Mucosa of gallbladder (tissue), 1 donor: ENCODE measurements around the gene DDX53. TPM values are rescaled to one million over a fixed set of nuclear protein-coding genes. Genes with fewer than 3 reads are reported as not detected.

ENCODE experiments used
- DNase-seq: peaks from one replicate; pipeline ENCODE4 v3.0.0-alpha.2; 2020; ENCODE audit warnings: low spot score
- total RNA-seq: library from RNA; stranded (reverse); gene quantifications from one replicate; pipeline ENCODE4 v1.2.1, GENCODE V29; 2021
- donor health status: DM: no; HTN: no; CAD: no.

The DDX53 gene
- total RNA-seq: not detected

DNA sequence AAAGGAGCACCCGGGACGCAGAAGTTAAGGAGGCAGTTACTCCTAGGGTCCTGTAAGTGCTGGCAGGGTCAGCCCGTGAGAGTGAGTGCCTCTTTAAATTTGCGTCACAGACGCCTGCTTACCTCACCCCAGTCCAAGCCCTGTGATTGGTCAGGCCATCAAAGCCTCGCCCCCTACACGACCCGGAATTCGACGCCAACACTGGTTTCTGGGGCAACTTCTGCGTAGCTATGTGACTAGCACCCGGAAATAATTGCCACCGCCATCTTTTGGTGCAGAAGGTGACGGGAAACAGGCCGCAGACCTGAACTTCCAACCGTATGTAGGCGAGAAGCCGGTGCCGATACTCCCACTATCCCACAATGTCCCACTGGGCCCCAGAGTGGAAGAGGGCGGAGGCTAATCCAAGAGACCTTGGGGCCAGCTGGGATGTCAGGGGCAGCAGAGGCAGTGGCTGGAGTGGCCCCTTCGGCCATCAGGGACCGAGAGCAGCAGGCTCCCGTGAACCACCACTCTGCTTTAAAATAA is at the start of gene DDX53:
TSS of gene DDX53 (plus strand) at position 265 of the 528 bp plus-strand sequence. CDS start at position 363, 98 bp downstream.
- DNase-seq: no peak

DNA sequence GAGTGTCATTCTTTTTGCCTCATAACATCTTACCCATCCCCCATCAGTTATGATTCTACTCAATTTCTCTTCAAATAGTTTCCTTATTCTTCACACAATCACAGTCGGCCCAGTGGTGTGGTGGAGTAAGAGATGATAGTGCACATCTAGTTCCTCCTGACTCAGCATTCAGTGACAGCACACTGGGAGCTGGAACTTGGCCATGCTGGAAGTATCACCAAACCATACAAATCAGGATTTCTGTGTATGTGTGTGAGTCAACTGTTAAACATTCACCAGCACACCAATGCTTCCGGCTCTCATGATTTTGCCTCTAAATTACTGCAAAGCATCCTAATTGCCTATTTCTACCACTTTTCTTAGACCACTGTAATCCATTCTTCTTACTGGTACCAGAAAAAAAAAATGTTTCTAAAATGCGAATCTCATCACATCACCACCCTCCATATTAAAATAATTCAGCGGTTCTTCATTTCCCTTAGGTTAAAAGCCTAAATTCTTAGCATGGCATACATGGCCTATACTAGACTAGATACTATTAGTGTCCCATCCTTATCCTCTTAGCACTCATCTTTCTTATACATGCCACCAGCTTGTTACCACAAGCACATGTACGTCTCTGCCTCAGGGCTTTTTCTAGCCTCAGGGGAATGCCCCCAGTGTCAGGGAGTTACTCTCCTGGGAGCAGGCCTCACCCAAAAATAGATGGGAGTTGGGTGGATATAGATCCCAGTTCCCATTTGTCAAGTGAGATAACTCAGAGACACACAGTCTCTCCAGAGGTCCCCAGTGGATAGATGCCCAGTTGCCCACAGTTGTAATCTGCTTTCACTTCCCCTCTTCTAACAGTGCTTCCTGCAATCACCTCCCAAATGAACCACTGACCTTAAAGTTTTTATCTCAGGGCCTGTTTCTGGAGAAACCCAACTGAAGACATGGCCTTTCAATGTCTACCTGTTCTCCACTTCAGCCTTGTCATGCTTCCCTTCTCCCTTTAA is 49.2 kb upstream of the DDX53 start:
- DNase-seq: peak; percentile 64

DNA sequence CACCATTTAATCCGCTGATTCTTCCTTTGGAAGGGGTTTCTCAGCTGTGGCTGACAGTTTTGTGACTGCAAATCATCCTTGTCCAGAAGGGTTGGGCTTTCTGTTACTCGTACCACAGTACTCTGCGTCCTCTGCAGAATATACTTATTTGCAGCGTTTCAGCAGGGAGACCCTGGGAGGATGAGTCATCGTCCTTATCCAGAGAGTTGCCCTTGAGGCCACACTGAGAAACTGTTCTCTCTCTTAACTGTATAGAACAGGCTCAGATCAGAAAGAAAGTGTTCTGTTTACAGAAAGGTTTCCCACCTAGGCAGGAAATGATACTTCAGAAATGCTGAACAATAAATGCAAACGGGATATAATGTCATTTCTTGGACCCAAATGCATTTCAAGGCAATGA is 47.8 kb upstream of the DDX53 start:
- no peak for DNase-seq

DNA sequence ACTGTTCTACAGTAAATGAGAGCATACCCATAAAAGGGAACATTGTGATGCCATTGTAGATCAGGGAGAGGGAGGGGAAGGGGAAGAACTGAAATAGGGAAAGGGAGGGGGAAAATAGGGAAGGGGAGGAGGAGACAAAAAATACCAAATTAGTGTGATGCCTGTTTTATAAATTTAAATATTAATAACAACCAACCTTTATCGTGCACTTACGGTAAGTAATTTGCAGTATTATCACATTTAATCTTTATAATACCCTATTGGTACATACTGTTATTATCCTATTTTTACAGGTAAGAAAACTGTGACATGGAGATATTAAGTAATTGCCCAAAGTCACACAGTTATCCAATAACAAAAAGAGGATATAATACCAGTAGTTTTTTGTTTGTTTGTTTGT is 41.5 kb upstream of the DDX53 start:
- no peak for DNase-seq

DNA sequence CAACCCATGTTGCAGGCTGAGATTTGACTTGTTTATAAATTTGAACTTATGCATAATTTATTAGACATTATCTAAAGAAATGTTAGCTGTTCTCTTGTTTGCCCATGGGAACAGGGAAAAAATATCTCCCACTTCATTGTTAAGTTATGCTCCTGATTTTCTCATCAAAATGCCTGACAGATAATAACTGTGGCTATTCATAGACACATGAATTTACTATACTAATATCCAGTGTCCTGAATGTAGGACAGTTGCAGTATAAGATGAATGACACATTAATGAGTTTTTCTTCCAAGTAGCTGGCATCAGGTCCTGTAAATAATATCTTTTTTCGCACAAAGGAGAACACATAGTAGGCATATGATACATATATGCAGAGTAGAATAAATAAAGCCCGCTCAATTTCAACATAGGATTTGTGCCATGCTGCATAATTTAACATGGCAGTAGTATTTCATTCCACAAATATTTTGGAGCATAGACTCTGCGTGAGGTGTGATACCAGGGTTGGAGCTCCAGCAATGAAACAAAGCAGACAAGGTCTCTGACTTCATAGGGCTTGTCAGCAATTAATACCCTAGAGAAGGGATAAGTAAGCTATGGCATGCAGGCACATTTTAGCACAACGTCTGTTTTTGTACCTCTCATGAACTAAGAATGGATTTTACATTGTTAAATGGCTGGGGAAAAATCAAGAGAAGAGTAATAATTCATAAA is 40.4 kb upstream of the DDX53 start:
- DNase-seq: no peak

DNA sequence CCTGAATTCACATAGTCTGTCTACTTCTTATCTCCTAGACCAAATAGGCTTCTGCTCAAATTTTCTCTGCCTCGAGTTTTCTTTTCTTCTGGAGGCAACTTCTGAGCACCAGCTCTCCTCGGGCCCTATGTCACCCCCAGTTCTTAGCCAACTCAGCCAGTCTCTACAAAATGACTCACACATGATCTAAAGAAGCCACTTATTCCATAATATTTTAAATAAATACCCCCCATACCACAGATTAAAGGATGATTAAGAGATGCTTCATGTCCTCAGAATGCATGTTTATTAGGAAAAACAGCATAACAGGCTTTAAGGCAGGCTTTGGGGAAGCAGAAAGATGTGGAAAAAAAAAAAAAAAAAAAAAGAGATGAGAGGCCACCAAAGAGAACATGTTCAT is 36.6 kb upstream of the DDX53 start:
- no peak for DNase-seq

DNA sequence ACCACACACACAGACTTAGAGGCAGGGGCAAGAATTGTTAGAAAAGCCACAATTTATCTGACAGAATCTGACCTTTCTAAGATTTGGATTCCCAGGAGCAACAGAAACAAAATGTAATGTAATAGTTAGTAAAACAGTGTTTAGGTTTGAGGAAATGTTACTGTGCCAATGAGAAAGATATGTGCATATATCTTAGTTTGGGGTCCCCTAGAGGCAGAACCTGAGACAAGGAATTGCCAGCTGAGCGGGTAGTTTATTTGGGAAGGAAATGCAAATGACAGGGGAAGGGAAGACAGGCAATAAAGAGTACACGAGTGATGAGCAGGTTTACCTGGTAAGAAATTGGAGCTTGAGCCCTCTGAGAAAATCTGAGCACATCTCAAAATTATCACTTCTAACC is 31.3 kb upstream of the DDX53 start:
- DNase-seq: no peak

DNA sequence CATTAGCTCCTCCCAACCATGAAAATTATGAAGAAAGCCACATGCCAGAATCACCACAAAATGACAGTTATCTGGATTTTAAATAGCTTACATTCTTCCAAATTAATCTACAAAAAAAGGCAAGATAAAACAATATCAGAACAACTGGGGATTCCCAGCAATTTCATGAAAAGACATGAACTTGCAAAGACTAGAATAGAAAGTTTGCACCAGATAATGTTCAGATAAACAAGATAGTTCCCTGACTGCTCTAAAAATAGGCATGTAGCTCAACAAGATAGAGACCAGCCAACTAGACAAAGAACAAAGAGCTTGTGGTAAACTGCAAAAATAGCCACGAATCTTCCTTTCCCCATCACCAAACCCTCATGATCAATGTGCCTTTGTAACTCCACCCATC is 30.3 kb upstream of the DDX53 start:
- no peak for DNase-seq

DNA sequence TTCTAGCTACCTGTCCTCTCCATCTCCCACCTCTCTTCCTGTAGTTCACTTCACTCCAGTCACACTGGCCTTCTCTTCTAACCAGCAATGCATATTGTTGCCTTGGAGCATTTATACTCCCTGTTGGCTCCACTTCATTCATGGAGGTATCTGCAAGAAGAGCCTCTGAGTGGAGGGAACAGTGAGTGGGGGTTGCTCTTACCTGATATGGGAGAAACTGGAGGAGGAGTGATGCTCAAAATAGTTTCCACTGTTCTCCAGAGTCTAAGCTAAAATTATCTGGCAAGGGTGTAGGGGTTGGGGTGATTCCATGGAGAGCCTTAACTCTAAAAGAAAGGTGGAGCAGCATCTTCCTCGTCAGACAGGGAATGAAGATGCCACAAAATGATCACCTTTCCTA is 28.9 kb upstream of the DDX53 start:
- DNase-seq: no peak

DNA sequence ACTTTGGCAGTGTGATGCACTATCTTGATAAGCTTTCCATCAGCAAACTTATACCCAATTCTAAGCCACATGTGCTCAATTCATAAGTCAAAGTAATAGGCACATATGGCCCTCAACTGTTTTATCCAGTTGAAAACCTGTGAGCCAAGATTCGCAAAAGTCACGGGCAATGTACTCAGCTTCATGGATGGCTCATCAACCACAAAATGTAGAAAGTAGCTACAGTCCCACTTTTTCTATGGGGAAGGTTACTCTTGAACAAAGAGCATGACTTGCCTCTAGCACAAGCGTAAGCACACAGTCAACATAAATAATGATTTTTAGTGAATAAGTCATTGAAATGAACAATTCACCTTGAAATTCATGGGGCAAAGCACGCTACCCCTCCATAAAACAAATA is 25.1 kb upstream of the DDX53 start:
- no peak for DNase-seq

DNA sequence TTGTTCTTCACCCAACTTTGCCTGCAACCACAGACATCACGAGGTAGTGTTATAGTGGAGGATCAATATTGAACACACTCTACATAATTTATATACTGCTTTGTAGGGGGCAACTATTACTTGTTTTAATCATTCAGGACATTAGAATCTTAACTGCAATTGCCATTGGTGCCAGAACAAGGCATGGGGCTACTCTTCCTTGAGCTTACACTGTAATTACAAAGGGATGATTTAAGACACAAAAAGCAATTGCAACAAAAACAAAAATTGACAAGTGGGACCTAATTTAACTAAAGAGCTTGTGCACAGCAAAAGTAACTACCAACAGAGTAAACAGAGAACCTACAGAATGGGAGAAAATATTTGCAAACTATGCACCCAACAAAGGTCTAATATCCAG is 24.0 kb upstream of the DDX53 start:
- DNase-seq: no peak

DNA sequence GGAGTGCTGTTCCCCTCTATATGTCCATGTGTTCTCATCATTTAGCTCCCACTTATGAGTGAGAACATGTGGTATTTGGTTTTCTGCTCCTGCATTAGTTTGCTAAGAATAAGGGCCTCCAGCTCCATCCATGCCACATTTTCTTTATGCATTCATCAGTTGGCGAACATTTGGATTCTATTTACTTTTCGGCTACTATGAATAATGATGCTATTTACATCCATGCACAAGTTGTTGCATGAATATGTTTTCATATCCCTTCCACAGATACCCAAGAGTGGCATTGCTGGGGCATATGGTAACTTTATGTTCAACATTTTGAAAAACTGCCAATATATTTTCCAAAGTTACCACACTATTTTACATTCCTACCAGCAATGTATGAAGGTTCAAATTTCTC is 13.8 kb upstream of the DDX53 start:
- no peak for DNase-seq

DNA sequence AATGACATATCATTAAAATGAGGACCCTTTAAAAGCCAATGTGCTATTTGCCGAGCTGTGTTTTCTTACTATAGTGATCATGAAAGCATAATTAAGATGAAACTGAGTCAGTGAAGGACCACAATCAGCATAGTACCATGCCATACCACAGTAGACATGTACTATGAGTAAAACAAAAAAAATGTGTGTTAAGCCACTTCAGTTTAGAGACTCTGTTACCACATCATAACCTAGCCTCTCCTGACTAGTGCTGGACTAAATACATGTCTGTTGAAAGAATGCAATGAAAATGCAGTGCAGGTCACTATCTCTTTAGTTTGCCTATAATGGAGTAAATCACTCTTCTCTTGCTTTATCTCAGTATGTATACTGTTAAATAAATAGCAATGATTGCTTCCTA is 12.3 kb upstream of the DDX53 start:
- DNase-seq: no peak

DNA sequence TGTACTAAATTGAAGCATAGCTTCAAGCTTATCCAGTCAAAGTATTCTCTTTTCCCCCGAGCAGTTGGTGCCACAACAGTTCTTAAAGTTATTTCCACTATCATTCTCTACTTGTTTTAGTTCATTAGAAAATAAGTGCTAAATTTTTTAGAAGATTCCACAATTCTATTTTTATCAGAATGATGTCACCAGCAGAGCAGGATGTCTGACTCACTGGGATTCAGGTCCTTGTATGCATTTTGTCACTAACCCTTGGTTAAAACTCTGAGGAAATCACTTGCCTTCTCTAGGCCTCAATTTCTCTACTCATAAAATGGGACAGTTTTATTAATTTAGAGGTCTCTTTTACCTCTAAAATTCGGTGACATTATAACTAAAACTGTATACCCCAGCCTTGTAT is 3.4 kb downstream of the DDX53 start:
- no peak for DNase-seq

DNA sequence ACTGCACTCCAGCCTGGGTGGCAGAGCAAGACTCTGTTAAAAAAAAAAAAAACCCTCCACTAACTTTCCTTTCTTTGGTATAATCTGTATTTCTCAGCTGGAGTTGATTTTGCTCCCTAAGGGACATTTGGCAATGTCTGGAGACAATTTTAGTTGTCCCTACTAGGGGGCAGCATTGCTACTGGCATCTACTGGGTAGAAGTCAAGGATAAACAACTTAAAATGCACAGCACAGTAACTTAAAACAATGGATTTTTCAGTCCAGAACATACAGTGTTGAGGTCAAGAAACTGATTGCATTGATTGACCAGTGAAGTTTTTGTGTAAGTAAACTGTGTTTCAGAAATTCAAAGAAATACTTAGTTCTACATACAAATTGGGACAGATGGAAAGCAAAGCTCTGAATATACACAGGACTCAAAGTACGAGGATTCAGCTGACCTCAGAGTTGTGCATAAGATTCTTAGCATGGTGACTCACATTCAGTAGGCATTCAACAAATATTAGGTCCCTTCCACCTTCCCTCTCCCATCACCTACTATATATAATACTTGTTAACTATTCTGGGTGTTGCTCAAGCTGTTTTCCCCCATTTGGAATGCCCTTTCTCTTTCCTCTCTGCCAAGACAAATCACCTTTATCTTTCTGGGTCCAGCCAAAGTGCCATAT is 8.8 kb downstream of the DDX53 start:
- no peak for DNase-seq

DNA sequence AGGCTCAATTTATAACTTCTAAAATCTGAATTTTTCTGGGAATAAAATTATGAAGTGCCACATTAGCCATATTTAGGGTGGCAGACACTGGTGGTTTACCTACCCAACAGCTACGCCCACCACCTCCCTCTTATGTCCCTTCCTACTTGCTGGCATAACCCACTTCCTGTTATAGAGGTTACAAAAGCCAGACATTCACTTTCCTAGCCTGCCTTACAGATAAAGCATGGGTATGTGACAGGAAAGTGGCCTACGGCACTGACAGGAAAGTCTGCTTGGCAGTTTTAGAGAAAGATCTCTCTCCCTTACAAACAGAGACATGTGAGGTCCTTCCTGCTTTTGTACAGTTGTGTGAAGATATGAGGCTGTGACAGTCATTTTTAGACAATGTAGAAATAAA is 12.4 kb downstream of the DDX53 start:
- no peak for DNase-seq

DNA sequence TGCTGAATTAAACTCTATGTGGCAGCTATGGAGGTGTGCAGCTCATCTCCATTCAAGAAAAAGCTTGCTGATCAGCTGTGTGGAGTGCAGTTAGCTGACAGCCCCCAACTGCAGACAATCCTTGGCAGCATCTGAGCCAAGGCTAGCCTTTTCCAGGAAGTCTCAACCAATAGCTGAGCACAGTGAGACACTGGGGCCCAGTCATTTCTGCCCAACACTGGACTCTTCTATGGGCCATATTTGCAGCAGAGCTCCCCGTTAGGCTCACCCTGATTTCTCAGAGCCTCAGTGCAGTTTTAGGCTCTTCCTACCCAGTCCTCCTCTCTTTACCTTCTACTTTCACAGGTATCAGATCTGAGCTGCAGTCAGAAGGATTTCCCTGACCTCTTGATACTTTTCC is 12.9 kb downstream of the DDX53 start:
- no peak for DNase-seq

DNA sequence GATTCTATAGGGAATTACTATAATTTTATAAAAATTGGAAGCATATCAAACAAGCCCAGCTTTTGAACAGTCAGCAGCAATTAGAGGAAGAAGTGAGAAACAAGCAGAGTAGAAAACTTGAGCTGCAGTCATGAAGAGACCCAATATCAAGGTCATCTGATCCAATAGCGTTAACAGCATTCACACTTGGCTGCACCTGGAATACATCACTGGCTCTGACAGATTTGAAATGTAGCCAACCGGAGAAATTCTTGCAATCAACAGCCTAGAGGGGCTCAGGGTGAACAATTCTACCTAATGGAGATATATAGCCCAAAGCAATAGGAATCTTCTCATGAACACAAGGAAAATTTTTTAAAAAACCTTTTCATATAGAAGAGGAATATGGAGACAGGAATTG is 13.6 kb downstream of the DDX53 start:
- no peak for DNase-seq

DNA sequence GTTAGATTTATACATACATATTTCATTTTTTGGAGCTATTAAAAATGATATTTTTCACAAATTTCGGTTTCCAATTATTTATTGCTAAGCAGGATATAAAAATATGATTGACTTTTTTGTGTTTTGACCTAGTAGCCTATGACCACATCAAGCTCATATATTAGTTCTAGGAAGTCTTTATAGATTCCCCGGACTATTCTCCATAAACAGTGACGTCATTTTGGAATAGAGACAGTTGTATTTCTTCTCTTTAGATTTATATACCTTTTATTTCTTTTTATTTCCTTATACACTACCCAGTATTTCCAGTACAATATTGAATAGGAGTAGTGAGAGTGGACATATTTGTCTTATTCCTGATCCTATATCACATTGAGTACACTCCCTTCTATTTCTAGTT is 31.8 kb downstream of the DDX53 start:
- no peak for DNase-seq

DNA sequence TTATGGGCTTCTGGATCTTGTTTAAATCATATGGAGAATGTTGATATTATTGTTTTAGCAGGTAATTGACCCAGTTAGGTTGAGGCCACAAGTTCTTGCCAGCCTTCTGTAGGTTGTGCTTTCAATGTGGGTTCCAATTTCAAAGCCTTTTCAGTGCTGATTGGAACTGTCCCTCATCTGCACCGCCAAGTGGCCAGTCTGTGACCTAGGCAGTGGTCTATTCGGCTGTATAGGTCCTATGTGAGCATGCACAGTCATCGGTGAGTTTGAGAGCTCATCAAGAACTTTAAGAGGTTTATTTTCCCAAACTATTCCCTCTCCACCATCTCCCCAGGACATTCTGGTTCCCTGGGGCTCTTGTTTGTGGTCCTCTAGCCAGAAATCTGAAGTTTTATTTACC is 35.7 kb downstream of the DDX53 start:
- no peak for DNase-seq

DNA sequence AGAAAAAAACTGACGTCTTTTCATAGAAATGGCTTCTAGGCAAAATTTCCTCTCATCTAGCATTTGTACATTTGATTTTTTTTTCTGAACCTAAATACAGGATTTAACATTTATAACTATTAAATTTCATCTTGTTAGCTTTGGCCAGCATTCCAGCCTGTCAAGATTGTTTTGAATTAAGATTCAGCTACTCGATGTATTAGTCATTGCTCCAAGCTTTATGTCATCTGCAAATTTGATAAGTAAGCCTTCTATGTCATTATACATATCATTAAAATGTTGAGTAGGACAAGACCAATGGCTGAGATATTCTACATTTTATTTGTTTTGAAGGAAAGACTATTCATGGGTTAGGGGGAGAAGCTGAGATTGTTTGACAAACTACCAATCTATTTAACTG is 46.7 kb downstream of the DDX53 start:
- DNase-seq: no peak
